GM21360 (cell line): ENCODE measurements around the gene ADGRF3.
"Not testable (repeated sequence)": the region's sequence is repeated elsewhere in the genome, so short reads cannot be mapped to it uniquely, and the experiment has no call there.

ENCODE experiments used
- ATAC-seq: cut with Tn5 transposase; IDR thresholded peaks from one replicate; pipeline ENCODE4 v1.9.1; 2021; ENCODE audit warnings: mild to moderate bottlenecking, moderate library complexity; ENCODE audit not compliant: unreplicated experiment

The ADGRF3 gene

GRCh38 chr2:26324479-26324878 is 22.1 kb downstream of the ADGRF3 start:
- not testable (repeated sequence) for ATAC-seq

- no peak for ATAC-seq
These were observed 27.6 kb downstream of the ADGRF3 start for GRCh38 chr2:26318950-26319349.

DNA sequence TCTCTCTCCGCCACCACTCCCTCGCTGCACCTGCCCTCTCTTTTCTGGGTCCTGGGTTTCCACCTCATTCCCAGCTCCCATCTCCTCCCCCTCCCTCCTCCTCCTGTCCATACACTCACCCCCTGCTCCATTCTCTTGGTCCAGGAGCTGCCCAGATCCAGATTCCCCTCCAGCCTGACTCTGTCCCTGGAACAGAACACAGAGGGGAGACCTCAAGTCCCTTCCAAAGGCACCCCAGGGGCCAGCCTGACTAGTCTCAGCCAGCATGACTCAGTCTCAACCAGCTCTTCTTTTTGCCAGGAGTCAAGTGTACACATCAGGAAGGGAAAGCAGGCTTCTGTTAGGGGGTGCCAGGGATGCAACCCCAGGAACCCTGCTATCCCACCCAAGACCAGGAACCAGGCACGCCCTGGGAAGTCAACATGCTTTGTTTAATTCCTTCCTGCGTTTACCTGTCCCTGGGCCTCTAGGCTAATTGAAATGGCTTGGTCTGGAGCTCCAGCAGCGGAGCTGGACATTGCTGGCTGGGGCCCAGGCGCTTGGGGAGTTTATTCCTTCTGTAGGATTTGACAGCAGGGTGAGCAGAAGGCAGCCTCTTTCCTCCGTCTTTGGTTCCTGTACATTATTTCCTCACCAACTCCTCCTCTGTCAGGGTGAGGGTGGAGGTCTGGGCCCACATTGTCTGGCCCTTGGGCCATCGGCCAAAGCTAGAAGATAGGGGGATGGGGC is 29.0 kb downstream of the ADGRF3 start:
- ATAC-seq = no peak

DNA sequence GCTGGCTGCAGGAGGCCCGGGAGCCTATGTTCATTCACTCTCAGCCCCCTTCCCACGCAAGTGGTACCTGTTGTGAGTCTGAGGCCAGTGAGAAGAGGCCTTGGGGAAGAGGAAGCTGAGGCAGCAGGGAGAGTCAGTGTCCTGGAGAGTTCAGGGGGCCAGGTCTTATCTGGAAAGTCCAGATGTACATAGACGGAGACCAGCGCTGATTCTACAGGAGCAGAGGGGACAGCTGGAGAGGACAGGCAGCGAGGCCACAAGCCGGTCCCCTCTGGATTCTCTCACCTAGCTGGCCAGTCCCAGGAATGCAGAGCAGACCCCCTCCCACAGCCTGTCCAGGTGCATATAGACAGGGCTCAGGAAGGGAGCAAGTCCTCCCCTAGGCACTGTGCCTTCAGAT is 29.7 kb downstream of the ADGRF3 start:
- ATAC-seq = no peak

- ATAC-seq = no peak
These were observed 30.5 kb downstream of the ADGRF3 start for GRCh38 chr2:26316041-26316440.

- no peak for ATAC-seq
These were observed 32.3 kb downstream of the ADGRF3 start for GRCh38 chr2:26314243-26314642.

DNA sequence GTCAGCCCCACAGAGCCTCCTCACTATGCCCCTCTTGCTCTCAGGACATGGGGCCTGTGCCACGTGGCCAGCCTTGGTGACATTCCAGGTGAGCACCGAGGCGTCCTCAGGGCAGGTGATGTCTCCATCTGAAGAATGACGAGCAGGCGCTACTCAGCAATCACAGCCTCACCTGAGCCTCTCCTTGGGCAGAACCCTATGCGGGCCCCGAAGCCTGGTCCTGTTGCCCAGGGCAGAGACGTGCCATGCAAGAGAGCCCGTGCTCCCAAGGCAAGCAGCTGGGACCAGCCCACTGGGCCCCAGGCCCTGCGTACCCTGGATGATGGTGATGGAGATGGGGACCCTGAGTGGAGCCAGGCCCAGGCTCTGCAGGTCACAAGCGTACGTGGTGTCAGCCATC is 33.1 kb downstream of the ADGRF3 start:
- ATAC-seq = no peak

- ATAC-seq = no peak
These were observed 34.1 kb downstream of the ADGRF3 start for GRCh38 chr2:26312471-26312870.

- ATAC-seq = no peak
These were observed 36.7 kb downstream of the ADGRF3 start for GRCh38 chr2:26309921-26310320.

GRCh38 chr2:26305540-26305939 is 41.0 kb downstream of the ADGRF3 start:
- no peak for ATAC-seq

DNA sequence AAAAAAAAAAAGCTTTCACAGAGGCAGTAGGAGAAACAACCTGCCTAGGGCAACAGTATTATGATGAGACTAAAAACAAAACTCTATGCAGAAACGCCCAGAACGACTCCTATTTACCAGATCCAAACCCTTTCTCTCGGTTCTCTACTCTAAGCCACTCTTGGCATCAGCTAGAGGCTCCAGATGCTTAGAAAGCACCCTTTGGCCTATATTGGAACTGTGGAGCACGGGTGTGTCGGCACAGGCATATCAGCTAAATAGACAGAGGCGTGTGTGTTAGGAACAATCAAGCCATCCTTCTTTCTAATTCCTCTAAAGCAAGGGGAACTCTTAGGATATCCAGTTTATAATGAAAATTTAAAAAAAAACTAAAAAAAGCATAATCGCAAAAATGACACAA is 41.5 kb downstream of the ADGRF3 start:
- ATAC-seq = not testable (repeated sequence)

GRCh38 chr2:26302846-26303245 is 43.7 kb downstream of the ADGRF3 start:
- no peak for ATAC-seq

GRCh38 chr2:26300234-26300925 is 46.2 kb downstream of the ADGRF3 start:
- no peak for ATAC-seq

DNA sequence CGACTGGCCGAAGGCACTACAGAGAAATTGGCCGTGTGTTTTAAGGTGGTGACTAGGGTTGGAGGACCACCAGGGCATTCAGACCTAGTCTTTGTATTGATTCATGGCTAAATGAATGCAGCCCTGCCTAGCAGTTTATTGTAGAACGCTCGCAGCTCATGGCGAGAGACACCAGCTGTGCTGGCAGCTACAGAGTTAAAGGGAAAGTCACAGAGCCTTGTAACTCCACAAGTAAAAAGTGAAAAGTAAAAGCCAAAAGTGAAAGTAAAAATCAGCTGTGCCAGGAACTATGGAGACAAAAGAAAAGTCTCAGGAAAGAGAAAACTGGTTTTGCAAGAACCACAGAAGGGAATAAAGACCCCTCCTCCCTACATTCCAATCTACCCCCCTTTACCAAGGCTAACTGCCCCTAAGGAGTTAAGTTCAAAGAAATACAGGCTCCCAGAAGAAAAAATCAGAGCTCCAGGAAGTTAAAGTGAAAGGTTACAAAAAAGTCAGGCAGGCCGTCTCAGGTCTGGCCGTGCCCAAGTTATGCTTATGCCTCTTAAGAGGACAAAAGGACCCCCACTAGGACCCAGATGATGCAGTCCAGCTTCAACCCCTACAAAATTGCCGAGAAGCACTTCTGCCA is 47.0 kb downstream of the ADGRF3 start:
- no peak for ATAC-seq

GRCh38 chr2:26298638-26299393 is 47.8 kb downstream of the ADGRF3 start:
- no peak for ATAC-seq

DNA sequence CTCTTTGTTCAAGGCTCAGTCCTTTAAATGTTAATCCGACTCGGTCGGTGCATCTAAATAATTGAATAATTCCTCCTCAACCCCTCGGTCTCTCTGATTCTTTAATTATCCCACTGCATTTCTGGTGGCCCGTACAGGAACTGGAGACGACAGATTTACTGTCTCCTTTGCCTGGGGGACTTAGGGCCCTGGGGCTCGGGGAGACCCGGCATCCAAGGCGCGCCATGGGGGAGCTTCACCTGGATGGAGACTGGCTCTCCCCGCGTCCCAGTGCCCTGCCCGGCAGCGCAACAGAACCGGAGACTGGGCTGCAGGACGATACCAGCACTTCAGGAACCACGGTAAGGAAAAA is 48.3 kb downstream of the ADGRF3 start:
- ATAC-seq = no peak

- no peak for ATAC-seq
These were observed 49.5 kb downstream of the ADGRF3 start for GRCh38 chr2:26297061-26297460.

- no peak for ATAC-seq
These were observed 51.1 kb downstream of the ADGRF3 start for GRCh38 chr2:26295511-26295910.

GRCh38 chr2:26292646-26293045 is 53.9 kb downstream of the ADGRF3 start:
- no peak for ATAC-seq

DNA sequence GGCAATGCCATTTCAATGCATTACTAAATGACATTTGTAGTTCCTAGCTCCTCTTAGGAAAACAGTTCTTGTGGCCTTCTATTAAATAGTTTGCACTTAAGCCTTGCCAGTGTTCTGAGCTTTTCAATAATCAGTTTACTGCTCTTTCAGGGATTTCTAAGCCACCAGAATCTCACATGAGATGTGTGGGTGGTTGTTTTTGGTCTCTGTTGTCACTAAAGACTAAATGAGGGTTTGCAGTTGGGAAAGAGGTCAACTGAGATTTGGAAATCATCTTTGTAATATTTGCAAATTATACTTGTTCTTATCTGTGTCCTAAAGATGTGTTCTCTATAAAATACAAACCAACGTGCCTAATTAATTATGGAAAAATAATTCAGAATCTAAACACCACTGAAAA is 56.6 kb downstream of the ADGRF3 start:
- no peak for ATAC-seq

- ATAC-seq = no peak
These were observed 60.7 kb downstream of the ADGRF3 start for GRCh38 chr2:26285931-26286330.
